Fibroblast of the conjunctiva (primary cell): ENCODE results near the gene ECT2.
"Not testable (repeated sequence)": the region's sequence is repeated elsewhere in the genome, so short reads cannot be mapped to it uniquely, and the experiment has no call there.

Experiments
- DNase-seq: peaks from one replicate; pipeline ENCODE4 v3.0.0-alpha.2; 2010; ENCODE audit warnings: low read depth

The ECT2 gene

GRCh38 chr3:172856795-172857742 lies 106.5 kb downstream of the ECT2 start:
- DNase-seq, result no peak

GRCh38 chr3:172859041-172859440 lies 108.5 kb downstream of the ECT2 start:
- DNase-seq, result no peak

GRCh38 chr3:172866726-172867350 lies 116.3 kb downstream of the ECT2 start:
- not testable (repeated sequence) for DNase-seq

- no peak for DNase-seq
Measured at GRCh38 chr3:172868582-172869200, 118.2 kb downstream of the ECT2 start.

DNA sequence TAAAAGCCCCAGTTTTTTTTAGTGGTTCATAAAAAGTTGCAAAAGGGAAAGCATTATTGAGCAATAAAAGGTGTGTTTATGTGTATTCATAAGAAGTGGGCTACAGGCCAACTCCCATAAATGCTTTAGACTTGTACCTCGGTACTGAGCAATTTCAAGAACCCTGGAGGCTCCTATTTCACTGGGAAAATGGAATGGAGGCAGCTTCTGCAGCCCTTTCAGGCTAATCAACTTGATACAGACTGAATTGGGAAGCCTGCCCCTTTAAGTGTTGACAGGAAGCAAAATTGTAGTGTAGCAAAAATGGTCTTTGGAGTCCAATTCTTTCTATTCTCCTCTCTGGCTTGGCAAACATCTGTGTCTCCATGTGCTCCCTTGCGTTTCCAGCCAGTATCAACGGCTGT lies 118.8 kb downstream of the ECT2 start:
- no peak for DNase-seq

GRCh38 chr3:172869784-172870518 lies 119.4 kb downstream of the ECT2 start:
- no peak for DNase-seq
